Measurements from ENCODE around the gene DPF1.
"Not testable (repeated sequence)": the region's sequence is repeated elsewhere in the genome, so short reads cannot be mapped to it uniquely, and the experiment has no call there.

The DPF1 gene

DNA sequence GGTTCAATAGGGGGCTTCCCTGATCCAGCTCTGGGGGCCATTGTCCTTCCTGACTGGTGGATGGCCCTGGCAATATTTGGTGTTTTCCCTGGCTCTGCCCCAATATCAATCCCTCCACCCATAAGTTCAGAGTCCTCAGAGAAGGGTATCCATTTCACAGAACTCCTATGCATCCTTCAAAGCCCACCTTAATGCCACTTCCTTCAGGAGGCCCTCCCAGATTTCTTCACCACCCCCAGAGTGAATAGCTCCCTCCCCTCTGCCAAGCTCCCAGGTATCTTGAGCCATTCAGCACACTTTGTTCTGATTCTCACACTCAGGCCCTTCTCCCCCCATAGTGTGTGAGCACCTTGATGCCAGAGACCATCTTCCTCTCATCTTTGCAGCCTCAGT lies 26.4 kb upstream of the DPF1 start:
- no peak for DNase-seq

DNA sequence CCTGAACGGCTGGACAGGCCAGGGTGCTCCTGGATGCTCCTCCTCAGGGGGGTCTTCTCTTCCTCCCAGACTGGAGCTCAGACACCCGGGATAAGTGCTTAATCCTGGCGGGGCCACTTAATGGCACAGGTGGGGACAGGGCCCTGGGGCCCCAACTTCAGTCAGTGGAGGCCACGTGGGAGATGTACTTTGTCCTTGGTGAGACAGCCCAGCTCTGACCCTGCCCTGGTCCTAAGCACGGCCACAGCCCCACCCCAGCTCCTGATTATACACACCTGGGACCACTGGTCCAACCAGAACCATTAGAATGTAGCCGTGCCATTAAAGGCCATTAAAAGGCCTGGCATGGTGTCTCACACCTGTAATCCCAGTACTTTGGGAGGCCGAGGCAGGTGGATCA lies 24.4 kb upstream of the DPF1 start:
- DNase-seq: no peak

DNA sequence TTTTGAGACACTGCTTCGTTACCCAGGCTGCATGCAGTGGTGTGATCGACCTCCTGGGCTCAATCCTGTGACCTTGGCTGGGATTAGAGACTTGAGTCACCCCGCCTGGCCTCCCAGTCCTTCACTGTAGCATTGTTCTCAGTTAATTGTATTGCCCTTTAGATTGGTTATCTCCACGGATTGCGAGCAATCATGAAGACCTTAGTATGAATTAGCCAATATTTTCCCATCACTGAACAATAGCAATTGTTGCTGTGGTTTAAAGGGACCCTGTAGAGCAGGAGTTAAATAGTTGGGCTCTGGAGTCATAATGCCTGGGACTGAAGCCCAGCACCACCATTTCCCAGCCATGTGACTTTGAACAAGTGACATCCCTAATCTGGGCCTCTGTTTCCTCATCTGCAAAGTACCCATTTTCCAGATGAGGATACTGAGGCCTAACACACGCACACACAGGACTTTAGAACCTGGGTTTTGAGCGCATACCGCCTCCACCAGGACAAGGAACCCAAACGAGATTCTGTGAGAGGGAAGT lies 23.8 kb upstream of the DPF1 start:
- no peak for DNase-seq

DNA sequence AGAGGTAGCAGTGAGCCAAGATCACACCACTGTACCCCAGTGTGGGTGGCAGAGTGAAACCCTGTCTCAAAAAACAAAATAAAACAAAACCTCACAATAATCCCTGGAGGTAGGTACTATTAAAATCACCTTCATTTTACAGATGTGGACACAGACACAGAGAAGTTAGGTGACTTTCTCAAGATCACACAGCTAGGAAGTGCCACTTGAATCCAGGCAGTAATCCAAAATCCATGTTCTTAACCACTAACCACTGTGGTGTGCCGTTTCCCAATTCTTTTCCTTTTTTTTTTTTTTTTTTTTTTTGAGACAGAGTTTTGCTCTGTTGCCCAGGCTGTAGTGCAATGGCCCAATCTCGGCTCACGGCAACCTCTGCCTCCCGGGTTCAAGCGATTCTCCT lies 23.1 kb upstream of the DPF1 start:
- DNase-seq: no peak

DNA sequence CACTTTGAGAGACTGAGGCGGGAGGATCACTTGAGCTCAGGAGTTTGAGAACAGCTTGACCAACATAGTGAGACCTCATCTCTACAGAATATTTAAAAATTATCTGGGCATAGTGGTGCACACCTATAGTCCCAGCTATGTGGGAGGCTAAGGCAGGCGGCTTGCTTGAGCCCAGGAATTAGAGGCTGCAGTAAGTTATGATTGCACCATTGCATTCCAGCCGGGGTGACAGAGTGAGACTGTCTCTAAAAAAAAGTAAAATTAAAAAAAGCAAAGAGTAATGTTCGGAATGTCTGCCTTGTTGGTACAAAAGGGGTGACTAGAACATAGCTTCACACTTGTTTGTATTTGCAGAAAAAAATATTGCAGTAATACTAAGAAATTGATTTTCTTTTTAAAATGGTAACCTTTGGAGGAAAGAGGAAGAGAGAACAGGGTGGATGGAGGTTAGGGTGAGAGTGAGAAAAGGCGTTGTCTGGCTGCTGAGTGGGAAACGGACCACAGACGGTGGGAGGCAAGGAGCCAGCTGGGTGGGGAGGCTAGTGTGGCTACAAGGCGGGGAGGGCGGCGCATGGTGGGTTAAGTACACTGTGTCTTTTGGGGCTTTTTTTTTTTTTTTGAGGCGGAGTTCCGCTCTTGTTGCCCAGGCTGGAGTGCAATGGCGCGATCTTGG lies 21.9 kb upstream of the DPF1 start:
- no peak for DNase-seq

DNA sequence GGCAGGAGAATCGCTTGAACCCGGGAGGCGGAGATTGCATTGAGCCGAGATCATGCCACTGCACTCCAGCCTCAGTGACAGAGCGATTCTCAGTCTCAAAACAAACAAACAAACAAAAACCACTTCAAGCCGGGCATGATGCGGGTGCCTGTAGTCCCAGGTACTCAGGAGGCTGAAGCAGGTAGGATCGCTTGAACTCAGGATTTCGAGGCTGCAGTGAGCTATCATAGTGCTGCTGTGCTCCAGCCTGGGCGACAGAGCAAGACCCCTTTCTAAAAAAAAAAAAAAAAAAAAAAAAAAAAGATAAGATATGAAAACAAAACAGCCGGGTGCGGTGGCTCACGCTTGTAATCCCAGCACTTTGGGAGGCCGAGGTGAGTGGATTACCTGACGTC lies 19.3 kb upstream of the DPF1 start:
- no peak for DNase-seq

DNA sequence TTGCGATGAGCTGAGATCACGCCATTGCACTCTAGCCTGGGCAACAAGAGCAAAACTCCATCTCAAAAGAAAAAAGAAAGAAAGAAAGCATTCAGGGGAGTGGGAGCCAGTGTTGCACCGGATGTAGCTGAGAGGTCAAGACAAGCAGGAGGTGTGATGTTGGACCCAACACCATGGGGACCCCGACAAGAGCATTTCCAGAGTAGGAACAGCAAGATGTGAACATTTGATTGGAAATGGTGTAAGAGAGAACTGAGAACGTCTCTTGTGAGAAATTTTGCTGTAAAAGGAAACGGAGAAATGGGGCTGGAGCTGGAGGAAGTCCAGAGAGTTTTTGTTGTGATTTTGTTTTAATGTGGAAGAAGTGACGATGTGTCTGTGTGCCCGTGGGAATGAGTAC lies 15.8 kb upstream of the DPF1 start:
- DNase-seq: no peak

DNA sequence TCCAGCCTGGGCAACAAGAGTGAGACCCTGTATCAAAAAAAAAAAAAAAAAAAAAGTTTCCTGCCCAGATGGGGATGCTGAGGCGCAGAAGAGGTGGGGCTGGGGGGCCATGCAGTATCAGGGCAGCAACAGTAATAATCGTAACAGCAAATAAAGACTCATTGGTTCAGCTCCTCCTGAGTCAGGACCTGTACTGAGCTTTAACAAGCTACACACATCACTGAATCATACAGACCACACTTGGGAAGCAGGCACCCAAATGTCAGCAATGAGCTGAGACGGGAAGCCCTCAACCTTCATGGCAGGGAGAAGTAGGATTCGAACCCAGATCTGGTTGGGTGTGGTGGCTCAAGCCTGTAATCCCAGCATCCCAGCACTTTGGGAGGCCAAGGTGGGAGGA lies 10.6 kb upstream of the DPF1 start:
- no peak for DNase-seq

DNA sequence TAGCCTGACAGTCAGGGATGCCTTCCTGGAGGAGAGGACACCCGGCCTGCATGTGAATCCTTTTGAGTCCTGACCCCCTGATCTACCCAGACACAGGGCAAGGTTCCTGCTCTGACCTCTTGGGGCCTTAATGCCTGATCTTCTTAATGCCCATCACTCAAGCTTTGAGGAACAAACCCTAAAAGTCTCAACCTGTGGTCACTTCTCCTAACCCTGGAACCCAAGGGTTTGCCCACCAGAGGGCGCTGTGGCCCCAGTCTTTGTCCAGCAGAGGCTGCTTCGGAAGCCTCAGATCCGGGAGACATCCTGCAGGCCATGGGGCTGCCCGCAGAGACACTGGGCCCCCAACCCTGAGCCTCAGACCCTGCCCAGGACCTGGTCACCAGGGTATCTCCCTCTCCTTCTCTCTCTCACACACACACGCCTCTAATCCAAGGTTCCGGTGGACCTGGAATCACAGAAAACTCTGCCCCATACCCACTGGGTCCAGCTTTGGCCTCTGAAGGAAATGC lies 9.8 kb upstream of the DPF1 start:
- DNase-seq: peak; percentile 61 to 69

DNA sequence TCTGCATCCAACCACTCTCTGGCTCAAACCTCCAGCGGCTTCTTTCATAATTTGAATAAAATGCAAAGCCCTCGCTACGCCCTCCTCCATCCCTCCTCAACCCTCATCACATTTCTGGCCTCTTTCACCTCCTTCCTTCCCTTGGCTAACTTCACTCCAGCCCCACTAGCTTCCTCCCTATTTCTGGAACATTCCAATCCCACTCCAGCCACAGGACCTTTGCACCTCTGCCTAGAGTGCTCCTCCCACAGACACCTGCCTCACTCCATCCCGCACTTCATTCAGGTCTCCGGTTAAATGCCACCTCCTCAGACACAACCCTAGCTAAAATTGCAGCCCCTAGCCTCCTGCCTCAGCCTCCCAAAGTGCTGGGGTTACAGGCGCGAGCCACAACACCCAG lies 7.9 kb upstream of the DPF1 start:
- DNase-seq: no peak

DNA sequence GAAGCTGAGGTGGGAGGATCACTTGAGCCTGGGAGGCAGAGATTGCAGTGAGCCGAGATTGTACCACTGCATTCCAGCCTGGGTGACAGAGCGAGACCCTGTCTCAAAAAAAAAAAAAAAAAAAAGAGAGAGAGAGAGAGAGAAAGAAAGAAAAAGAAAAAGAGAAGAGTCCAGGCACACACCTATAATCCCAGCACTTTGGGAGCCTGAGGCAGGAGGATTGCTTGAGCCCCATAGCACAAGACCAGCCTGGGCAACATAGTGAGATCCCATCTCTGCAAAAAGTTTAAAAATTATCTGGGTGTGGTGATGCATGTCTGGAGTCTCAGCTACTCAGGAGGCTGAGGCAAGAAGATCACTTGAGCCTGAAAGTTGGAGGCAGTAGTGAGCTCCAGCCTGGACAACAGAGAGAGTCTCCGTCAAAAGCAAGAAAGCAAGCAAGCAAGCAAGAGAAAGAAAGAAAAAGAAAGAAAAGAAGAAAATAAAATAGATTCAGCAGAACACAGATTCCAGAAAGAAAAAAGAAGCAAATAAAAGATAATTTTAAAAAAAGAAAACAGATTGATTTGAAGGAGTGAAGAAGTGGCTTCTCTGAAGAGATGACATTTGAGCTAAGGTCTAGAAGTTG lies 6.6 kb upstream of the DPF1 start:
- not testable (repeated sequence) for DNase-seq

DNA sequence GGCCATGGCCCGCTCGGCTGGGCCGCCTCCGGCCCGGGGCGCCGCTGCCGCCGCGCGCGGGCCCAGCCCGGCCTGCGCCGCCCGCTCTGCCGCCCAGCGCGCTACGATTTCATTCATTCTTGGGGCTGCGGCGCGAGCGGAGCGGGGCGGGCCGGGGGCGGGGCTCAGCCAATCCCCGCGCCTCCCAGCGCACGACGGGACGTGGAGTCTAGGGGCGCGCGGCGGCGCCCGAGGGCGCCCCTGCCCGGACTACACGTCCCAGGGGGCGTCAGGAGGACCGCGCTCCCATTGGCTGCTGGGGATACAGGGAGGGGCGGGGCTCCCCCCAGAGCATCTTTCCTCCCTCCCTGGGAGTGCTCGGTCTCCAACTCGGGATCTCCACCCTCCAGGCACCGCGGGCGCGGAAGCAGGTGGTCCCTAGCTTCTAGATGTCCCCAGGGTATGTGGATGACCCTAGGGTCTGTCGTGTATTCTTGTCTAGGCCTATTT lies 5.6 kb upstream of the DPF1 start:
- DNase-seq: peak; percentile 49 to 50

DNA sequence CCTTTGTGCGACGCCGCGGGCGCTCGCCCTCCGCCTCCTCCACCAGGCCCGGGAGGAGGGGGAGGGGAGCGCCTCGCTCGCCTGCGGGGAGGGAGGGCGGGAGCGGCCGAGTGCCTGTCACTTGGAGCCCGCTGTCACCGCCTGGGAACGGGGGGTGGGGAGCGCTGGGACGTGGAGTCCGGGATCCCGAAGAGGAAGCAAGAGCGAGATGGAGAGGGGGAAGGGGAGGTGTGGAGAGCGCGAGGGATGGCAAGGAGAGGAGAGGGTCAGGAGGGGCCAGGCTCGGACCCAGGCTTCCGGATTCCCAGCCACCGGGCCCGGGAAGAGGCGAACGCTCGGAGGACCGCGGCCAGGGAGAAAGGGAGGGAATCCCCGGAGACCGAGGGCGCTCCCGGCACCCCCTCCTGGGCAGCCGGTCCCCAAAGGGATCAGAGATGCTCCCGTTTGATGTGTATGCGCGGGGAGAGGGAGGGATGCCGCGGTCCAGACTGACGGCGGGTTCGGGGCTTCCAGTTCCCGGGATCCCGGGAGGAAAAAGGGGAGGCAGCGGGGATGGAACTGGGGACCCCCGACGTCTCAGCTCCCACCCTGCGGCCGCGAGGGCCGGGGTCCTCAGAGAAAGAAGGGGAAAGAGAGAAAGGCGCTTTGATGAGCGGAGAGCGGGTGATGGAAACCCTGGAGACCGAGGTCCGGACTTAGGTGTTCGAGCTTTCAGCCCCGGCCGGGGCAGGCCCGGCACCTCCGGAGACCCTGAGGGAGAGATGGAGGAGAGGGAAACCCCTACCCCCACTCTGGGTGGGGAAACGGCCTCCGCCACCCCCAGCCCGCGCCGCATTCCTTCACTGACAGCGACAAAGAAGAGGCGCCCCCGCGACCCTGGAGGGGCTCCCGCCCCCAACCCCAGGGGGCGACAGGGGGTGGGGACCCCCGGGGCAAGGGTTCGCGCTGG lies 4.7 kb upstream of the DPF1 start:
- DNase-seq: no peak

DNA sequence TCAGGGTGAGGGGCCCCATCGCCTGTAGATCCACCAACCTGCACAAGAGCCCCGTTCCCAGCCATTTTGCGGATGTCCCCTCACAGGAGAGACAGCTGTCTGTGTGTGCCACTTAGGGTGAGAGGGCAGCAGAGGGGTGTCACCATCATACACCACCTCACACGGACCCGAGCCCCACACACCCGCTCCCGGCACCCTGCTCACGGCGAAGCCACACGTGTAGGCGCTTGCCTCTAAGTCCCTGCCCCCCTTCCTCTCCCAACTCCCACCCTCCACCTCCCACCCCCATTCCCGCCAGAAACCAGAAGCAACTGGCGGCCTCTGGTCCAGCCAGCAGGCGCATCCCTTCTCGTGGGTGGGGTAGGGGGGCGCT lies 4.0 kb upstream of the DPF1 start:
- no peak for DNase-seq

DNA sequence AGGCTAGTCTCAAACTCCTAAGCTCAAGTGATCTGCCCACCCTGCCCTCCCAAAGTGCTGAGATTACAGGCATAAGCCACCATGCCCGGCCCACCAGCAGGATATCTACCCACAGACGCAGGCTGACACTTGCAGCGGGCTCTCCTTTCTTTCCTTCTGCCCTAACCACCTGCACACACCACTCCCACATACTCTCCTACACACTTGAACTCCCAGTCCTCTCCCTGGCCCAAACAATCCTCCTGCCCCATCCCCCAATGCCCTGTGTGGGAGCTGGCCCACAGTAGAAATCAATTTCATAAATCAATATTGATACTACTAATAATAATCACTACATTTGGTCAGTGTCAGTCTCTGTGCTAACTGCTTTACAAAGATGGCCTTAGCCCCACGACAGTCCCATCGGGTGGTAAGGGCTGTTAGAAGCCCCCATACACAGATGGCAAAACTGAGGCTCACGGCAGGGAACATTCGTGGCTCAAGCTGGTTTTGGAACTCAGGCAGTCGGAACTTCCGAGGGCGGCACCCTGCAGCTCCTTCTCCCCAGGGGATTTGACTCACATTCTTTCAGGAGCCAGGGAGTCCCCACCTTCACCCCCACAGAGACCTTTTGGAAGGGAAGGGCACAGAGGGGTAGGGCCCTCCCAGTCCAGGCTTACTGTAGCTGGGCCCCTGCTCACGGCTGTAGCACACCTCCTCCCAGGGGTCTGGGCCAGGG lies 3.4 kb upstream of the DPF1 start:
- DNase-seq: no peak

DNA sequence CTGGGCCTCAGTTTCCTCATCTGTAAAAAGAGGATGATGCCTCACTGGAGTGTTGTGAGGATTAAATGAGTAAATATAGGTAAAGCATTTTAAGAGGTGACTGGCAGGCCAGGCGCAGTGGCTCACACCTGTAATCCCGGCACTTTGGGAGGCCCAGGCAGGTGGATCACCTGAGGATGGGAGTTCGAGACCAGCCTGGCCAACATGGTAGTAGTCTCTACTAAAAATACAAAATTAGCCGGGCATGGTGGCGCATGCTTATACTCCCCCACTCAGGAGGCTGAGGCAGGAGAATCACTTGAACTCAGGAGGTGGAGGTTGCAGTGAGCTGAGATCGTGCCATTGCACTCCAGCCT lies 819 bp upstream of the DPF1 start:
- not testable (repeated sequence) for DNase-seq

DNA sequence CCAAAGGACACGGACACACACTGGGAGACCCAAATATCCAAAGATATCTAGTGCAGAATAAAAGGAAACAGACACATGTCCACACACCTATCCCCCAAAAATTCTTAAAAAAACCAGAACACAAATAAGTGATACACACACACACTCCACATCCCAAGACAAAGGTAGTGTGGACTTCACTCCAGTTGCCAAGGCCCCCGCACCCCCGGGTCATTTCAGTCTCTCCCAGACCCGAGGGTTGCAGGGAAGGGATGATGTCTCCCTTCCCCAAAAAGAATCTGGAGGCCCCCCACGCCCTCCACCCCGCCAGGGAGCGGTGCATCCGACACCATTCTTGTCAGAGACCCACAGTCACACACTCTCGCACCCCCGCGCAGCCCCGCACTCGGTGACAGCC lies 407 bp downstream of the DPF1 start:
- DNase-seq: no peak

DNA sequence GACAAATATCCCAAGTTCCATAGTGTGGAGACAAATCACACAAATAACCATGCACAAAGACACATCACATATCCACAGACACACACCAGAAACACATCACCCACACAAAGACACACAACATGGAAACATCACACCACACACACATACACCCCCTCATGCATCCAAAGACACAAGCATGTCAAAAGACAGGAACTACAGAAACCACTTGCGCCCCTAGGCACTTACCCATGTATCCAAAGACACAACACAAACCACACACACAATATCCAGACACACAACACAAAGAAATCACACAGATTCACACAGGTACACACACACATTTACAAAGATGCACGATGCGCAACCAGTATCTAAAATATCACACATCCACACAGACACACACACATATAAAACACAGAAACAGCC lies 901 bp downstream of the DPF1 start:
- DNase-seq: no peak

DNA sequence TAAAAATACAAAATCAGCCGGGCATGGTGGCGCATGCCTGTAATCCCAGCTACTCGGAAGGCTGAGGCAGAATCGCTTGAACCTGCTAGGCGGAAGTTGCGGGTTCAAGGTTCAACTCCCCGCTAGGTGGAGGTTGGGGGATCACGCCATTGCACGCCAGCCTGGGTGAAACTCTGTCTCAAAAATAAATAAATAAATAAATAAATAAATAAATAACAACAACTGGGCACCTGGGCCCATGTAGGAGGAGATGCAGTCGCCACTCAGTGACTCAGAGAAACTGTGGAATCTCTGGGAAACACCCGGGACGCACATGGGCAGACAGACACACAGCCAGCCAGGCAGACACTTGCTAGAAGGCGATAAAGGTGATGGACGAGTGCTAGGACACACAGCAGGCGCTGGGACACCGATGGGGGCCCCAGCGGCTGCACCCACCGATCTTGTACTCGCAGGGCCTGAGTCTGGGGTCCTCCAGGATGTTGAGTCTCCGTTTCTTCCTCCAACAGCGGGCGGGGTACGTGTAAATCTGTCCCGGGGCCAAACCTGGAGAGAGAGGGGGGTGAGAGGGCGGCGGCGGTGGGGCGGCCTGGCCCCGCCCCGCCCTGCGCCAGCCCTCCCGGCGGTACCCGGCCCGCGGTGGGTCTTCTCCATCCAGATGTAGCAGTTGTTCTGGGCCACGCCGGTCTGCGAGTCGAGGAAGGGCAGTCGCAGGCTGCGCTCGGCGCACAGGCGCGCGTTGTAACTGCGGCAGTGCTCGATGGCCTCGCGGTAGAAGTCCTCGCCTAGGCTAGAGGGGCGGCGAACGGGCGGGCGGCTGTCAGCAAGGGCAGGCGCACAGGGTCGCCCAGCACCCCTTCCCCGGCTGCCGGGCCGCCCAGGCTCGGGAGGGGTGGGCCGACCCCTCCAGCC lies 1.8 kb downstream of the DPF1 start:
- DNase-seq: no peak

DNA sequence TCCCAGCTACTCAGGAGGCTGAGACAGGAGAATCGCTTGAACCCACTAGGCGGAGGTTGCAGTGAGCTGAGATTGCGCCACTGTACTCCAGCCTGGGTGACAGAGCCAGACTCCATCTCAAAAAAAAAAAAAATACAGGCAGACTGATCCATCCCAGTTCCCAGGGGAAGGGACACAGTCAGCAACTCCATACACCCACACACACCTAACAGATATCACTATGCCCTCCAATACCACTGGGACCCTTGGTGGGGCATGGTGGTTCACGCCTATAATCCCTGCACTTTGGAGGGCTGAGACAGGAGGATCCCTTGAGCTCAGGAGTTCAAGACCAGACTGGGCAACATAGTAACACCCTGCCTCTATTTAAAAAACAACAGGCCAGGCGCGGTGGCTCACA lies 2.6 kb downstream of the DPF1 start:
- DNase-seq: no peak

DNA sequence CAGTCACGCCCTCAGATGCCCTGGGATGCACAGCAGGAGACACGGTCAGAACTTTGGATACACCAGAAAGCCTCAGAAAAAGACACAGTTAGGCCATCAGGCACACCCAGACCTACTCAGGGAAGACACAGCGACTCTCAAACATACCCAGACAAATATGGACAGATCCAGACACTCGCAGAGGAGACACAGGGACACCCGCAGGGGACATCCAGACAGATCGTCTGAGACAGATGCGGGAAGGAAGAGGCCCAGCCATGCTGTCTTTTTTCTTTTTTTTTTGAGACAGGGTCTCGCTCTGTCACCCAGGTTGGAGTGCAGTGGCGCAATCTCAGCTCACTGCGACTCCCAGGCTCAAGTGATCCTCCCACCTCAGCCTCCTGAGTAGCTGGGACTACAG lies 4.8 kb downstream of the DPF1 start:
- DNase-seq: no peak

DNA sequence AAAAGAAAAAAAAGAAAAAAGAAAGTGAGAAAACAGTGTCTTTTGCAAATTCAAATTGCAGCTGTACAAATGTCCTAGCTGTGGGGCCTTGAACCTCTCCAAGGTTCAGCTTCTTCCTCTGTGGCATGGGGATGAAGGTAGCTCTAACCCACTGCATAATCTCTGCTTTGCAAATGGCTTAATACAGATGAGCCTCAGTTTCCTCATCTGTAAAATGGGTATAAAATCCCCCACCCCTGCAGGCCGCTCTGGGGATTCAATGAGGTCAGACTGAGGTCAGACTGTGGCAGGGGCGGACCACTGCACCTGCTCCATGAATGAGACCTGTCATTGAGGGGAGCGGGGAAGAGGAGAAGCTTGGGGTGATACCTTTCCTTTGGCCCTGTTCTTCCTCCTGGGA lies 5.8 kb downstream of the DPF1 start:
- no peak for DNase-seq

Measured in activated CD4-positive, alpha-beta T cell treated with anti-CD3 and anti-CD28 coated beads for 4 hours (primary cell).